Stimulated activated CD8-positive, alpha-beta memory T cell treated with anti-CD3 and anti-CD28 coated beads, Interleukin-7, amount 100 ng/mL, for 1 hour (primary cell): ENCODE data around the gene FBH1.

Experiments
- DNase-seq, 2 donors: peaks; one replicate each; pipeline ENCODE4 v3.0.0-alpha.2; 2020; ENCODE audit warnings: low read depth in 2 of 2

FBH1 gene

GRCh38 chr10:5977471-5978229 lies 87.6 kb downstream of the FBH1 start, which contains the start of gene IL15RA:
Gene IL15RA, minus strand, starts transcription at chr10:5977543. Its CDS starts 51 bp downstream, at chr10:5977492.
- DNase-seq: peak; percentile 61 to 73

- no peak for DNase-seq
Measured at GRCh38 chr10:5978230-5978489, 88.1 kb downstream of the FBH1 start.

GRCh38 chr10:5981529-5981928 lies 91.5 kb downstream of the FBH1 start:
- DNase-seq: no peak

- DNase-seq: no peak
Measured at GRCh38 chr10:5983774-5984173, 93.7 kb downstream of the FBH1 start.

GRCh38 chr10:5985029-5985428 lies 95.0 kb downstream of the FBH1 start:
- no peak for DNase-seq
